Body of pancreas (tissue), 4 donors: Measurements from ENCODE around the gene NRCAM. TPM values are rescaled to one million over a fixed set of nuclear protein-coding genes. Genes with fewer than 3 reads are reported as not detected.

Source experiments
- ATAC-seq: fragments of 150-250 bp; one replicate; pipeline ENCODE4 v1.9.1; 2016
- DNase-seq, 4 donors: peaks; one replicate each; pipeline ENCODE4 v3.0.0-alpha.2; 2019
- H3K27ac ChIP-seq, 4 donors: fragments of 200-600 bp; sonication (generic); 1 replicate in 3 of 4; 2 replicates in 1 of 4; pipeline versions ENCODE4 v1.5.1 to v1.6.1; 2016 to 2019; ENCODE audit warnings: mild to moderate bottlenecking in 1 of 4, mixed read lengths in 1 of 4, moderate library complexity in 1 of 4
- H3K27me3 ChIP-seq, 2 donors: fragments of 200-600 bp; sonication (generic); one replicate each; pipeline ENCODE4 v1.6.0; 2016; ENCODE audit warnings: mild to moderate bottlenecking in 1 of 2
- H3K36me3 ChIP-seq, 2 donors: fragments of 200-600 bp; sonication (generic); replicated peaks in 1 of 2; 2 replicates each; pipeline ENCODE4 v1.5.1; 2016; ENCODE audit warnings: low read depth in 2 of 2; ENCODE audit not compliant: insufficient read depth in 1 of 2
- H3K4me1 ChIP-seq: fragments of 200-600 bp; sonication (generic); one replicate; pipeline ENCODE4 v1.6.0; 2016
- H3K4me3 ChIP-seq, 2 donors: fragments of 200-600 bp; sonication (generic); 1 replicate in 1 of 2; 2 replicates in 1 of 2; pipeline ENCODE4 v1.5.1; 2016 to 2019
- H3K9me3 ChIP-seq, 3 donors: fragments of 200-600 bp; sonication (generic); 1 replicate in 2 of 3; 2 replicates in 1 of 3; pipeline ENCODE4 v1.5.1; 2016
- POLR2A ChIP-seq, 3 donors: fragments of 450-650 bp; IDR thresholded peaks; one replicate each; pipeline ENCODE4 v1.6.1; 2016; ENCODE audit warnings: antibody characterized with exemption in 3 of 3, mild to moderate bottlenecking in 2 of 3
- WGBS, 2 donors: methylation state at CpG; one replicate each; pipeline ENCODE4 v1.1.5; 2017; 5-methylcytosine and 5-hydroxymethylcytosine counted together
- intact Hi-C: fragments of 100-400 bp; cut with DNase I; formaldehyde crosslinking; loops from one replicate; pipeline ENCODE4 v1.15.1; 2023
- total RNA-seq, 2 donors: library from RNA; depleted of rRNA; stranded (reverse); fragments of >200 nt; gene quantifications; one replicate each; pipeline ENCODE4 v1.1.0, GENCODE V29; 2016
- TF ChIP-seq, protein P1 (sequence below), 7 experiments: fragments of 450-650 bp in 4 of 7; fragments of 200-600 bp in 3 of 7; sonication (generic) in 3 of 7; IDR thresholded peaks; one replicate each; pipeline ENCODE4 v1.5.1; 2016 to 2019; ENCODE audit warnings: antibody characterized with exemption in 7 of 7

NRCAM gene
- total RNA-seq, 2 donors from 2014 or later, result 39.4 to 49.8 TPM

DNA sequence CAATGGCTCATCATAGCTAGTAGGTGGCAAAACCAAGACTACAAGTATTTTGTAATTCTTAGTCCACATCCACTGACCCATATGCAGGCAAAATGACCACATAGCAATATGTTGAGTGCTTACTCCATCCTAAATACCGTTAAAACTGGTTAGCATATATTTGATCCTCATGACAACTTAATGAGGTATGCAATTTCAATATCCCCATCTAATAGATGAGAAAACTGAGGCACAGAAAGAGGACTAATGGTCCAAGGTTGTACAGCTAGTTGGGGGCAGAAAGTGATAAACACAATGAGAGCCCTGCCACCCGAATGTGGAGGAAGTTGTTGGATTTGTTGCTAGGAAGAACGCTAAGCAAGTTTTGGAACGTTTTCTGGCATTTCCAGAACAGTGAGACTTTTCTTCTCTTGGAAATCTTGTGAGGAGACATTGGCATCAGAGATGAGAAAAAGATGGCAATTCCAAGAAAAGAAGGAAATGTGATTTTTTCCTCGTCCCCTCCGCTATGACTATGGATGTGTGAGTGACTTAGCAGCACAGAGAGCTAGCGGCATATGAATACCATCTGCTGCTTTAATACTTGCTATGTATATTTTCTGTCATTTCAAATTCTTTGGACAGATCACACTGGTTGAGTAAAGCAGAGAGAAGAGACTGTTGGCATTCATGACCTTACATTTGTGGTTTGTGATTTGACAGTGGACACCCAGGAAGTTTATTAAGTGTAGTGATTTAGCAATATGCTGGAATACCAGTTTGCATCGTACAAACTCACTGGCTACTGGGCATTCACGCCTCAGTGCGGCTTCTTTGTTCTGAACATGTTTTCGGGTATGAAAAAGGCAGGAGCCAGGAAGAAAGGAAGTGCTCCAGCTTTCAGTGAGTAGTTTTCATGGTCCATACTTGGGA, 51.5 kb downstream of the NRCAM start:
- Histone ChIP-seq H3K36me3 (no peaks in the 10 kb centered on the region), H3K4me1 (peaks cover 52% of the 10 kb centered on the region), H3K9me3 (no peaks in the 10 kb centered on the region), H3K27ac (no peak overlapping the region), H3K27me3 (no peaks in the 10 kb centered on the region), H3K4me3 (no peak overlapping the region)
- intact Hi-C loops, result no loop called here
- no peak for TF ChIP-seq POLR2A (IDR thresholded peaks at IDR 0.05)
- TF ChIP-seq, protein P1, sequence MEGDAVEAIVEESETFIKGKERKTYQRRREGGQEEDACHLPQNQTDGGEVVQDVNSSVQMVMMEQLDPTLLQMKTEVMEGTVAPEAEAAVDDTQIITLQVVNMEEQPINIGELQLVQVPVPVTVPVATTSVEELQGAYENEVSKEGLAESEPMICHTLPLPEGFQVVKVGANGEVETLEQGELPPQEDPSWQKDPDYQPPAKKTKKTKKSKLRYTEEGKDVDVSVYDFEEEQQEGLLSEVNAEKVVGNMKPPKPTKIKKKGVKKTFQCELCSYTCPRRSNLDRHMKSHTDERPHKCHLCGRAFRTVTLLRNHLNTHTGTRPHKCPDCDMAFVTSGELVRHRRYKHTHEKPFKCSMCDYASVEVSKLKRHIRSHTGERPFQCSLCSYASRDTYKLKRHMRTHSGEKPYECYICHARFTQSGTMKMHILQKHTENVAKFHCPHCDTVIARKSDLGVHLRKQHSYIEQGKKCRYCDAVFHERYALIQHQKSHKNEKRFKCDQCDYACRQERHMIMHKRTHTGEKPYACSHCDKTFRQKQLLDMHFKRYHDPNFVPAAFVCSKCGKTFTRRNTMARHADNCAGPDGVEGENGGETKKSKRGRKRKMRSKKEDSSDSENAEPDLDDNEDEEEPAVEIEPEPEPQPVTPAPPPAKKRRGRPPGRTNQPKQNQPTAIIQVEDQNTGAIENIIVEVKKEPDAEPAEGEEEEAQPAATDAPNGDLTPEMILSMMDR (IDR thresholded peaks at IDR 0.05), result no peak
- WGBS, 2 donors, result 89 to 92% methylated on average over 11 of the region's 11 CpGs
- DNase-seq (no peak), ATAC-seq (no peak)

DNA sequence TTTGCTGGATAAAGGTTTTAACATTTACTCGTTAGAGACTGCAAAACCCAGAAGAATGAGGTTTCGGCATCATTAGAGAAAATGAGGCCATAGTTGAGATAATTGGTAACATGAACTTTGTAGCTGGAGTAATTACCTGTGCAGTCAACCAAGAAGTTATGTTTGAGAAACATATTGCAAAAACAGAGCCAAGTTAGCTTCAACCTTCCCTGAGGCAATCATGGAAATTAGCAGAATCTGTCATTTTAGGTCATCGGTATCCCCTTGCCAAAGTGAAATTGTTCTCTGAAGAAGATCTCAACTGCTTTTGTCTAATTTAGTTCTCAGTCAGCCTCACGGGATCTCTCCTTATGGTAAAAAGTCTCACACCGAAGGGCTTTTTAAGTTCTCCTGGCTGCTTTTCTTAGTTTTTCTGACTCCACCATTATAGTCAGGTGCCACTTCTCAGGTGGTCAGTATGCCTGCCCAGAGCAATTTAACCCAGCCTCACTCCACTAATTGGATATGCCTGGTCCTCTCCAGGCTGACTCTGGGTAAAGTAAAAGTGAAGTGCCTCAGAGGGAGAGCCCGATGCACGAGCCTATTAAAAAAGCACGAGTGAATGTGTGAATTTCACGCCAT, 52.5 kb downstream of the NRCAM start:
- no peak for DNase-seq
- H3K9me3 ChIP-seq, result no peaks in the 10 kb centered on the region
- intact Hi-C loops, result no loop called here
- WGBS, 2 donors, result 92 to 93% methylated on average over 9 of the region's 9 CpGs
- no peaks in the 10 kb centered on the region for H3K27me3 ChIP-seq
- no peaks in the 10 kb centered on the region for H3K36me3 ChIP-seq
- ATAC-seq, result no peak
- peaks cover 46% of the 10 kb centered on the region for H3K4me1 ChIP-seq
- no peak overlapping the region for H3K27ac ChIP-seq
- H3K4me3 ChIP-seq, result no peak overlapping the region
- TF ChIP-seq, protein P1 (IDR thresholded peaks at IDR 0.05), result no peak
- TF ChIP-seq POLR2A (IDR thresholded peaks at IDR 0.05), result no peak

DNA sequence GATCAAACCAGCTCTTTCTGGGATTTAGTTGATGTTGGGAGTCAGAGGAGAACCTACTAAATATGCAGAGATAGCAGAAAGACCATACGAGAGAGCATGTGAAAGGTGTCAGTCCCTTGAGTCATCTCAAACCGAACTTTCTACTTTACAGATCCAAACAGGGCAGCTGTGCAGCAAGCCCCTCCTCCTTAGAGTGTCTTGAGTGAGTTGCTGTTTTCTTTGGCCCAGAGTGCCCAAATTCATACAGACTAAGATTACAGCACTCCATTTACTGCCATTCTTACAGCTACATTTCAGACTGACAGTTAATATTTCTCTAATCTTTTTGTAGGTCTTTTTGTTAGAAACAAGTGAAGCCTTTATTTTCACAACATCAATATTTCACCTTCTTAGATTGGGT, 53.4 kb downstream of the NRCAM start:
- H3K27ac ChIP-seq, result peak overlapping the region in 1 of 4 donors; percentile 36
- no peak overlapping the region for H3K4me3 ChIP-seq
- ATAC-seq (peak; percentile 71), DNase-seq (peak in 3 of 4 donors; percentile 16 to 60 (median 39))
- TF ChIP-seq, protein P1 (IDR thresholded peaks at IDR 0.05), result no peak
- no peak for TF ChIP-seq POLR2A (IDR thresholded peaks at IDR 0.05)
- no peaks in the 10 kb centered on the region for H3K36me3 ChIP-seq
- 19 to 23% methylated on average over 2 of the region's 2 CpGs for WGBS, 2 donors
- peaks cover 43% of the 10 kb centered on the region for H3K4me1 ChIP-seq
- intact Hi-C loops, result no loop called here
- H3K9me3 ChIP-seq, result no peaks in the 10 kb centered on the region
- H3K27me3 ChIP-seq, result no peaks in the 10 kb centered on the region

DNA sequence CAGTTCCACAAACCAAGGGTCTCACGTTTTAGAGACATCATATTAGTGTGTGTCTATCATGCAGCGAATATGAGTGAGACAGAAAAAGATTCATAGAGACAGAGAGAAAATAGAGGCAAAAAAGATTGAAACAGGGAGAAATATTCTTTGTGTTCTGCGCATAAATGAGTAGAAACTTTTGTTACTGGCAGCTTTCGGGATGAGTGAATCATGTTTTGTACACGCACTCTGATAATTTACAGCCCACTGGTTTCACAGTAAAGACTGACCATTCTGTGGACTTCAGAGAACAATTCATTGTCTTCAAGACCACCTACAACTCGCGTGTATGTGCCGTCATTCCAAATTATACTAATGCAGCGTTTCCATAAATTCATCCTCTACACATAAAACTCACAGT, 60.2 kb downstream of the NRCAM start:
- ATAC-seq (no peak), DNase-seq (no peak)
- no peak overlapping the region for H3K4me3 ChIP-seq
- H3K36me3 ChIP-seq, result no peaks in the 10 kb centered on the region
- TF ChIP-seq, protein P1 (IDR thresholded peaks at IDR 0.05), result no peak
- TF ChIP-seq POLR2A (IDR thresholded peaks at IDR 0.05), result no peak
- 86 to 88% methylated on average over 9 of the region's 9 CpGs for WGBS, 2 donors
- intact Hi-C loops, result no loop called here
- H3K9me3 ChIP-seq, result no peaks in the 10 kb centered on the region
- peaks cover 31% of the 10 kb centered on the region for H3K4me1 ChIP-seq
- no peak overlapping the region for H3K27ac ChIP-seq
- no peaks in the 10 kb centered on the region for H3K27me3 ChIP-seq
